GM12878 (cell line): ENCODE results near the gene ITPKB. TPM values are rescaled to one million over a fixed set of nuclear protein-coding genes. Genes with fewer than 3 reads are reported as not detected.

Experiments
- ATAC-seq: fragments of 200-7000 bp; cut with Tn5 transposase; 3 replicates; pipeline ENCODE4 v1.9.1; 2020; ENCODE audit warnings: mild to moderate bottlenecking, moderate library complexity
- BruUV-seq: library from RNA; stranded (reverse); fragments of 400-500 nt; replicated peaks from 2 replicates; lab custom pipeline; 2021; lab: Mats Ljungman, UMichigan
- CTCF ChIA-PET: fragments of 300-600 bp; sonication (Branson Sonifier 250); formaldehyde crosslinking; extraction: SDS; loops from one replicate; lab custom pipeline; 2021; ENCODE audit warnings: inconsistent platforms; lab: Yijun Ruan, JAX
- POLR2A ChIA-PET: fragments of 350-600 bp; formaldehyde crosslinking; extraction: SDS; loops from one replicate; lab custom pipeline; 2021; ENCODE audit warnings: inconsistent platforms; lab: Charles Lee
- RAD21 ChIA-PET: fragments of 300-600 bp; sonication (Branson Sonifier 250); formaldehyde crosslinking; loops from one replicate; lab custom pipeline; 2023; ENCODE audit warnings: antibody characterized with exemption; ENCODE audit not compliant: unreplicated experiment; lab: Charles Lee
- SMC1A ChIA-PET: fragments of 300-600 bp; sonication (Branson Sonifier 250); formaldehyde crosslinking; loops from one replicate; lab custom pipeline; 2023; ENCODE audit not compliant: unreplicated experiment, uncharacterized antibody; lab: Charles Lee
- DNase-seq: peaks from one replicate; pipeline ENCODE4 v3.0.0-alpha.2; 2011; ENCODE audit warnings: low read depth, low spot score
- FAIRE-seq: peaks from 3 replicates; lab custom pipeline; 2011; peaks lifted over from hg19 to GRCh38; lab: Jason Lieb, UNC
- H2AFZ ChIP-seq: 2 replicates; pipeline ENCODE4 v1.6.0; 2011; ENCODE audit warnings: low read depth, low read length, control low read depth; ENCODE audit not compliant: control insufficient read depth
- H3K27ac ChIP-seq: 2 replicates; pipeline ENCODE4 v1.5.1; 2011; ENCODE audit warnings: control low read depth; ENCODE audit not compliant: control insufficient read depth, insufficient read depth
- H3K27me3 ChIP-seq, 2 experiments: replicated peaks in 1 of 2; 2 replicates each; pipeline versions ENCODE4 v1.6.0 to v1.6.1; 2011; ENCODE audit warnings: low read length in 1 of 2; ENCODE audit not compliant: control insufficient read depth in 2 of 2, insufficient read depth in 2 of 2
- H3K36me3 ChIP-seq, 2 experiments: 2 replicates each; pipeline ENCODE4 v1.5.1; 2011; ENCODE audit warnings: low read length in 1 of 2; ENCODE audit not compliant: control insufficient read depth in 2 of 2, insufficient read depth in 2 of 2
- H3K4me1 ChIP-seq: 2 replicates; pipeline ENCODE4 v1.6.1; 2011; ENCODE audit warnings: mild to moderate bottlenecking, low read length, moderate library complexity, mixed read lengths; ENCODE audit not compliant: control insufficient read depth, insufficient read depth
- H3K4me2 ChIP-seq: 2 replicates; pipeline ENCODE4 v1.6.0; 2011; ENCODE audit warnings: control low read depth; ENCODE audit not compliant: control insufficient read depth, insufficient read depth
- H3K4me3 ChIP-seq: fragments of 200-600 bp; sonication (generic); 2 replicates; pipeline ENCODE4 v1.5.1; 2016
- H3K79me2 ChIP-seq: 2 replicates; pipeline ENCODE4 v1.6.0; 2011; ENCODE audit warnings: low read length; ENCODE audit not compliant: control insufficient read depth, insufficient read depth
- H3K9ac ChIP-seq: 2 replicates; pipeline ENCODE4 v1.8.0; 2011; ENCODE audit warnings: low read length, control low read depth, mixed read lengths; ENCODE audit not compliant: control insufficient read depth, insufficient read depth
- H3K9me3 ChIP-seq: replicated peaks from 3 replicates; pipeline ENCODE4 v1.5.1; 2011; ENCODE audit warnings: mild to moderate bottlenecking, low read length; ENCODE audit not compliant: control insufficient read depth, insufficient read depth
- H4K20me1 ChIP-seq: 2 replicates; pipeline ENCODE4 v1.6.0; 2011; ENCODE audit not compliant: control insufficient read depth, insufficient read depth
- BRCA1 ChIP-seq: IDR thresholded peaks from 2 replicates; pipeline ENCODE4 v1.6.1; 2011; ENCODE audit warnings: low read depth, low read length, improper control_type of control experiment
- GATAD2B ChIP-seq: fragments of 450-650 bp; conservative IDR thresholded peaks from 2 replicates; pipeline ENCODE4 v1.6.1; 2017; ENCODE audit warnings: low read depth, mild to moderate bottlenecking, moderate library complexity
- MYB ChIP-seq: fragments of 150-350 bp; IDR thresholded peaks from 2 replicates; pipeline ENCODE4 v1.6.1; 2014; ENCODE audit warnings: mild to moderate bottlenecking, low read depth, low read length, borderline replicate concordance
- NFYA ChIP-seq: IDR thresholded peaks from 2 replicates; pipeline ENCODE4 v1.6.1; 2011; ENCODE audit warnings: low read depth, mild to moderate bottlenecking, low read length, improper control_type of control experiment, borderline replicate concordance
- STAT3 ChIP-seq: IDR thresholded peaks from 2 replicates; pipeline ENCODE4 v1.6.1; 2011; ENCODE audit warnings: low read depth, low read length, improper control_type of control experiment
- WGBS: methylation state at CpG from one replicate; pipeline ENCODE4 v1.1.6; 2016; ENCODE audit warnings: low lambda C conversion rate; ENCODE audit not compliant: insufficient replicate concordance, insufficient coverage; ENCODE audit errors: missing lambda C conversion rate; 5-methylcytosine and 5-hydroxymethylcytosine counted together
- in situ Hi-C: fragments of 300-500 bp; cut with MboI; formaldehyde crosslinking; loops from 9 replicates; pipeline ENCODE4 v1.14.3; 2018; ENCODE audit warnings: mixed read lengths
- intact Hi-C: fragments of 100-400 bp; cut with micrococcal nuclease; formaldehyde crosslinking; loops from one replicate; pipeline ENCODE4 v1.14.2; 2022; ENCODE audit not compliant: unreplicated experiment
- polyA plus RNA-seq, 11 experiments: library from polyadenylated mRNA; depleted of rRNA in 4 of 11; unstranded in 6 of 11; stranded (reverse) in 5 of 11; fragments of >200 nt; fragmentation: Nextera tagmentation in 4 of 11; fragmentation: Illumina TruSeq in 1 of 11; extraction: Ambion mirVana in 4 of 11; extraction: Trizol in 1 of 11; gene quantifications; 1 replicate in 1 of 11; 2 replicates in 10 of 11; pipeline versions ENCODE4 v1.2.1 to v1.2.3, GENCODE V29; 2011 to 2016; ENCODE audit warnings: inconsistent platforms in 2 of 11, missing spikeins in 2 of 11, low read depth in 1 of 11
- total RNA-seq, 4 experiments: library from RNA; depleted of rRNA in 3 of 4; stranded (reverse); fragments of >200 nt in 3 of 4; fragmentation: Illumina TruSeq in 1 of 4; extraction: Trizol in 1 of 4; gene quantifications; 2 replicates each; pipeline versions ENCODE4 v1.2.1 to v1.2.3, GENCODE V29; 2013 to 2021

The ITPKB gene
- total and polyA plus RNA-seq, 10 of the 15 experiments (the other 5 are each of a cell fraction or from before 2014, with no cell fraction given), result 1.3 to 38.7 (median 12.9) TPM

DNA sequence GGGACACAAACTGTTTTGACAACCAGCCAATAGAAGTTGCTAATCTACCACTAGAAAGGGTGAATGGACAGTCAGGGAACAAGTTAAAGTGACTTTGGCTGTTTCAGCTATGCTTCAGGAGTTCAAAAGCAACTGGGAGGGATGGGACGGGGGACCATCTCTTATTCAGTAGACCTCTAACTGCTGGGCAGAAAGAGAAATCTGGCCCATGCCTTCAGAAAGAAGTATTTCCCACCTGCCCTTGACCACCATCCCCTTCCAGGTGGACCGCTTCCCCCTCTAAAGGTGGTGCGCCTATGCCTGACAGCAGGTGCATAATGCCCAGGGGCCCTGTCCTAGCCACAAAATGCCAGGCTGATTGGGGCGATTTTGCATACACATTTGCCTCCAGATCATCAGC, 5.2 kb downstream of the ITPKB start:
- in situ Hi-C loops, result loop anchor here (10.0 kb wide), 1 partner anchor 91 kb away; no protein-coding TSS in a partner anchor
- peak overlapping the region; percentile 98 for H3K4me3 ChIP-seq
- RAD21 ChIA-PET, result interaction anchor here (0.8 to 3.5 kb wide), 14 partner anchors 22 to 149 kb away, joined by 3 to 16 read pairs (median 3); no protein-coding TSS in a partner anchor
- SMC1A ChIA-PET, result interaction anchor here (0.8 to 2.0 kb wide), 18 partner anchors 8 to 100 kb away, joined by 3 to 11 read pairs (median 4); no protein-coding TSS in a partner anchor
- H3K9ac ChIP-seq, result peak overlapping the region; percentile 76
- 85% methylated on average over 4 of the region's 4 CpGs for WGBS
- FAIRE-seq (no peak), ATAC-seq (no peak), DNase-seq (no peak)
- no peak overlapping the region for H2AFZ ChIP-seq
- H3K4me2 ChIP-seq, result peak overlapping the region; percentile 94
- no peaks in the 10 kb centered on the region; the same call in 1 of the 2 replicates for H4K20me1 ChIP-seq
- H3K9me3 ChIP-seq, result no peaks in the 10 kb centered on the region
- BruUV-seq, result TSS peak; percentile 92
- peaks cover 26% of the 10 kb centered on the region for H3K4me1 ChIP-seq
- peaks cover 0 to 24% of the 10 kb centered on the region in 2 experiments; a peak in 3 of 4 replicates for H3K36me3 ChIP-seq
- intact Hi-C loops, result loop anchor here (2.0 to 10.0 kb wide), 3 partner anchors 21 to 329 kb away; partner anchors contain the start of gene PARP1
- POLR2A ChIA-PET, result interaction anchor here (0.9 to 1.7 kb wide), 7 partner anchors 19 to 92 kb away, joined by 3 to 6 read pairs (median 4); no protein-coding TSS in a partner anchor
- H3K27me3 ChIP-seq, result no peaks in the 10 kb centered on the region
- CTCF ChIA-PET, result interaction anchor here (0.7 to 2.5 kb wide), 7 partner anchors 22 to 108 kb away, joined by 3 to 8 read pairs (median 5); no protein-coding TSS in a partner anchor
- peak overlapping the region; percentile 76 for H3K27ac ChIP-seq
- TF ChIP-seq STAT3 (no peak), BRCA1 (no peak), MYB (no peak), NFYA (no peak), GATAD2B (0 out of 2 replicates have a peak, but pooled peaks have one; percentile 11)
- peaks cover 97% of the 10 kb centered on the region for H3K79me2 ChIP-seq
